ENCODE data around the gene SMIM36. TPM values are rescaled to one million over a fixed set of nuclear protein-coding genes. Genes with fewer than 3 reads are reported as not detected.

Gene SMIM36
- total RNA-seq, 2 donors from 2014 or later: not detected

GRCh38 chr17:55496094-55496881, 15.0 kb downstream of the SMIM36 start:
- Mint-ChIP-seq H3K27ac (no peak overlapping the region), H3K27me3 (ENCODE audit: insufficient read depth) (no peaks in the 10 kb centered on the region), H3K9me3 (no peaks in the 10 kb centered on the region), H3K4me1 (peaks cover 8% of the 10 kb centered on the region), H3K4me3 (no peak overlapping the region), H3K36me3 (ENCODE audit: low read depth) (no peaks in the 10 kb centered on the region)
- Histone ChIP-seq H3K9ac (ENCODE audit: extremely low read depth, low read length, poor library complexity, severe bottlenecking) (no peak overlapping the region), H3K9me3 (ENCODE audit: control insufficient read depth, low read length) (no peaks in the 10 kb centered on the region), H3K4me3 (ENCODE audit: low read length) (no peak overlapping the region), H3K36me3 (ENCODE audit: control insufficient read depth, insufficient read depth, low read length) (no peaks in the 10 kb centered on the region), H3K27ac (ENCODE audit: low read depth, low read length) (no peak overlapping the region), H3K4me1 (ENCODE audit: control insufficient read depth, insufficient read depth, low read length) (peaks cover 2% of the 10 kb centered on the region), H3K27me3 (ENCODE audit: control insufficient read depth, insufficient read depth, low read length, poor library complexity, severe bottlenecking) (no peaks in the 10 kb centered on the region)
- WGBS, 2 experiments (ENCODE audit: insufficient coverage in 1 of 2, insufficient read length in 1 of 2): 89 to 92% methylated on average over 5 to 8 of the region's 8 CpGs
- DNase-seq: no peak
- TF ChIP-seq CTCF (conservative IDR thresholded peaks at IDR 0.05): no peak

- no peaks in the 10 kb centered on the region for H3K9me3 ChIP-seq (ENCODE audit: control insufficient read depth, low read length)
- H3K27me3 ChIP-seq (ENCODE audit: control insufficient read depth, insufficient read depth, low read length, poor library complexity, severe bottlenecking): no peaks in the 10 kb centered on the region
- H3K36me3 ChIP-seq (ENCODE audit: control insufficient read depth, insufficient read depth, low read length): no peaks in the 10 kb centered on the region
- no peak overlapping the region for H3K27ac ChIP-seq (ENCODE audit: low read depth, low read length)
- WGBS, 2 experiments (ENCODE audit: insufficient coverage in 1 of 2, insufficient read length in 1 of 2): 60 to 97% methylated on average over 2 to 3 of the region's 3 CpGs
- H3K9ac ChIP-seq (ENCODE audit: extremely low read depth, low read length, poor library complexity, severe bottlenecking): no peak overlapping the region
- Mint-ChIP-seq H3K27me3 (ENCODE audit: insufficient read depth) (no peaks in the 10 kb centered on the region), H3K4me1 (peaks cover 8% of the 10 kb centered on the region), H3K4me3 (no peak overlapping the region), H3K27ac (no peak overlapping the region), H3K9me3 (no peaks in the 10 kb centered on the region), H3K36me3 (ENCODE audit: low read depth) (no peaks in the 10 kb centered on the region)
- H3K4me3 ChIP-seq (ENCODE audit: low read length): no peak overlapping the region
- DNase-seq: no peak
- TF ChIP-seq CTCF (conservative IDR thresholded peaks at IDR 0.05): no peak
- peaks cover 2% of the 10 kb centered on the region for H3K4me1 ChIP-seq (ENCODE audit: control insufficient read depth, insufficient read depth, low read length)
These were observed 16.0 kb downstream of the SMIM36 start for GRCh38 chr17:55495239-55495638.

- H3K36me3 Mint-ChIP-seq (ENCODE audit: low read depth): no peaks in the 10 kb centered on the region
- no peak for TF ChIP-seq CTCF (conservative IDR thresholded peaks at IDR 0.05)
- Histone ChIP-seq H3K4me3 (ENCODE audit: low read length) (no peak overlapping the region), H3K9me3 (ENCODE audit: control insufficient read depth, low read length) (no peaks in the 10 kb centered on the region), H3K36me3 (ENCODE audit: control insufficient read depth, insufficient read depth, low read length) (no peaks in the 10 kb centered on the region), H3K4me1 (ENCODE audit: control insufficient read depth, insufficient read depth, low read length) (peaks cover 2% of the 10 kb centered on the region), H3K27me3 (ENCODE audit: control insufficient read depth, insufficient read depth, low read length, poor library complexity, severe bottlenecking) (no peaks in the 10 kb centered on the region), H3K9ac (ENCODE audit: extremely low read depth, low read length, poor library complexity, severe bottlenecking) (no peak overlapping the region), H3K27ac (ENCODE audit: low read depth, low read length) (no peak overlapping the region)
- H3K27ac Mint-ChIP-seq: no peak overlapping the region
- H3K4me3 Mint-ChIP-seq: no peak overlapping the region
- WGBS, 2 experiments (ENCODE audit: insufficient coverage in 1 of 2, insufficient read length in 1 of 2): 43 to 73% methylated on average over 7 of the region's 7 CpGs
- H3K4me1 Mint-ChIP-seq: peaks cover 8% of the 10 kb centered on the region
- no peaks in the 10 kb centered on the region for H3K9me3 Mint-ChIP-seq
- DNase-seq: peak; percentile 61
- no peaks in the 10 kb centered on the region for H3K27me3 Mint-ChIP-seq (ENCODE audit: insufficient read depth)
These were observed 18.4 kb downstream of the SMIM36 start for GRCh38 chr17:55492781-55493341.
